GM21515 (cell line): ENCODE results near the gene TREML1.
A peak's percentile ranks its signal among the peaks of the same experiment; 100 is the strongest.
"Not testable (repeated sequence)": the region's sequence is repeated elsewhere in the genome, so short reads cannot be mapped to it uniquely, and the experiment has no call there.

ENCODE experiments used
- ATAC-seq: cut with Tn5 transposase; IDR thresholded peaks from one replicate; pipeline ENCODE4 v1.9.1; 2021; ENCODE audit not compliant: unreplicated experiment

Gene TREML1, protein sequence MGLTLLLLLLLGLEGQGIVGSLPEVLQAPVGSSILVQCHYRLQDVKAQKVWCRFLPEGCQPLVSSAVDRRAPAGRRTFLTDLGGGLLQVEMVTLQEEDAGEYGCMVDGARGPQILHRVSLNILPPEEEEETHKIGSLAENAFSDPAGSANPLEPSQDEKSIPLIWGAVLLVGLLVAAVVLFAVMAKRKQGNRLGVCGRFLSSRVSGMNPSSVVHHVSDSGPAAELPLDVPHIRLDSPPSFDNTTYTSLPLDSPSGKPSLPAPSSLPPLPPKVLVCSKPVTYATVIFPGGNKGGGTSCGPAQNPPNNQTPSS

DNA sequence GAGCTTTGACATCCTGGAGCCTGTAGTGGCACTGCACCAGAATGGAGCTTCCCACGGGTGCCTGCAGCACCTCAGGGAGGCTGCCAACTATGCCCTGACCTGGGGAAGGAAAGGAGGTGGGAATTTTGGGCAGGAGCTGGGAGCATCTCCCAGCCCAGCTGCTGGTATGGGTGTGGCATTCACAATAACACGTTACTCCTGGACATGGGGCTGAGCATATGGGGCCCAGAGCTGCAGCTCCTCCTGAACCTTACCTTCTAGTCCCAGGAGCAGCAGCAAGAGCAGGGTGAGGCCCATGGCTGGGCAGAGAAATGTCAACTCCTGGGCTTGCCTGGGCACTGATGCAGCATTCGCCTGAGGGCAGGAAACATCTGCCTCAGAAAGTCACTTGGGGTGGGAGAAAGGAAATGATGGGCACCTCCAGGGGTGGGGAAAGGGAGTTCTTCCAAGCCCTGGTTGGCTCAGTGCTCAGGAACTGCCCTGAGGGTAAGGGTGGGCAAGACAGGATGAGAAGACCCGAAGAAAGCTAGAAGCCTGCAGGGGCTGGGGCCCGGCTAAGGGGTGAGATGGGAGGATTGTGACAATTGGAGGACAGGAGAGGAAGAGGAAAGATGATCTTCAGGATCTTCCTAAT, at the start of gene TREML1:
TREML1 (minus strand) TSS at position 356 of the 634 bp plus-strand sequence; CDS start at position 297, 59 bp downstream.
- ATAC-seq, result no peak

DNA sequence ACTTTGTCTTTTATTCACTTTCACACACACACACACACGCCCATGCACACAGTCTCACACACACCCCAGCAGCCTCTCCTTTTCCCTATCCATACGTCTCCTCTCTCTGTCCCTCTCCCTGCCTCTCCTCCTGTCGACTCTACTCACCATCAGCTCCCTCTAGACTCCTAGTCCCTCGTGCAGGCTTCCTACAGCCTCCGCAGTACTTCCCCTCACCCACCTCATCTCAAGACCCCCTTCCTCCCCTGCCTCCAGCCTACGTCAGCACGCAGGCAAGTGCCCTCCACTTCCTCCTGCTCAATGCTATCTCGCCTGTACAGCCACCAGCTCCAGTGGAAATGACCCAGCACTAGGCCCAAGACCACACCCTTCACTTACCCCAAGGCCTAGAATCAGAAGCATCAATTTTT, 47.6 kb upstream of the TREML1 start:
- ATAC-seq, result no peak

DNA sequence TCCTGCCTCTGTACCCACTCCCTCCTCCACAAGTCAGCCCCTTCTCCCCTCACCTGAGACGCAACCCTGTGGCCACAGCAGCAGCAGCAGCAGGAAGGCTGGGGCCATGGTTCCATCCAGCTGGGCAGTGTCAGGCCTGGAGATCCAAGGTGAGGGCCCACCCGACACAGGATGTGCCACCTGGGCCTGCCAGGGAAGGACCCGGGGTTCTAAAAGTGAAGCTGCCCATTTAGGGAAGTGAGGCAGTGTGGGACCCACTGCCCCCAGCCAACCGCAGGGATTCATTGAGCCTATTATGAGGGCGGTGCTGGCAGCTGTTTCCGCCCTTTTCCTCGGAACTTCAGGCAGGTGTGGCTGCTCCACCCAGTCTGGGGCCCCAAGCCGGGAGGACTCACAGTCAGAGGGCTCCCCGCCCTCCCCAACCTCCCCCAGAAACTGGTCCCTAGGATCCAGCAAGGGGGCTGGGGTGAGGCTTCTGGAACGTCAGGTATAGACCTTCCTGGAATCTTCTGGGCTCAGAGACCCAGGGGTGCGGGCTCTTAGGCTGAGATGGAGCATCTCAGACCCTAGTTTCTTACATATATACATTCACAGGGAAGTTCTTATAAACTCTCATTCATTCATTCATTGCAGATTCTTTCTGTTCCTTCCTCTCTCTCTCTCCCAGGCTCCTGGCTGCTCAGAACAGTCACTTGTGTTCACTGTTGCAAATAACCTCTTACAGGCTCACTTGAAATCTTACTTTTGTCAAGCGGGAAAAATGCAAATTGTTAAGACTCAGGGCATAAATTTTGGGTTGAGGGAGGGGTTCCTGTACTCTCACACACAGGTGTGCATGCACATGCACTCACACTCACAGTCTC, 47.0 kb upstream of the TREML1 start, which contains the start of gene TREML2:
TREML2 (minus strand) TSS at position 249 of the 863 bp plus-strand sequence; CDS start at position 108, 141 bp downstream.
- peak; percentile 40 for ATAC-seq

DNA sequence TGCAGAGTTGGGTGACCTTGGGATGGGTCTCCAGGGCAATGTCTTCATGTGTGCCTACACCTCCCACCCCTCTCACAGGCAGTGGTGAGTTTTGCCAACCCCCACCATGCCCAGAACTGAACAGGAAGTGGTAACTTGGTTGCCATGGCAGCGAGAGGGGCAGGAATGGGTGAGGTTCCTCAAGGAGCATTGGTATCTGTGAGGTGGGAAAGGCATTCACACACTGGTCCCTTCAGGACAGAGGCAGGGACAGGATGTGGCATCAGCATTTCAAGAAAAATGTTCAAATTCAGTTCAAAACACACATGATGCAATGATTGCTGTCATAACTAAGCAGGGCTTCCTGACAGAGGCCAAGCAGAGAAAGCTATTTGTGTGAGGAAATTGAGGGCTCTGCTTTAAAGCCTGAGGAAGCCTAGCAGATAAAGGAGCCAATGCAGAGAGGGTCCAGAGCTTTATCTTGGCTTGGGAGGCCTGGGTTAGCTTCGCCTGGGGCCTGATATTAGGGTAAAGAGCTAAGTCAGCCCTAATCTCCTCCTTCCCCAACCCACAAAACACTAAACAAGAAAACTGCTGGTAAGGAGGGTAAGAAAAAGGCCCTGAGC, 46.3 kb upstream of the TREML1 start:
- ATAC-seq, result peak; percentile 33

DNA sequence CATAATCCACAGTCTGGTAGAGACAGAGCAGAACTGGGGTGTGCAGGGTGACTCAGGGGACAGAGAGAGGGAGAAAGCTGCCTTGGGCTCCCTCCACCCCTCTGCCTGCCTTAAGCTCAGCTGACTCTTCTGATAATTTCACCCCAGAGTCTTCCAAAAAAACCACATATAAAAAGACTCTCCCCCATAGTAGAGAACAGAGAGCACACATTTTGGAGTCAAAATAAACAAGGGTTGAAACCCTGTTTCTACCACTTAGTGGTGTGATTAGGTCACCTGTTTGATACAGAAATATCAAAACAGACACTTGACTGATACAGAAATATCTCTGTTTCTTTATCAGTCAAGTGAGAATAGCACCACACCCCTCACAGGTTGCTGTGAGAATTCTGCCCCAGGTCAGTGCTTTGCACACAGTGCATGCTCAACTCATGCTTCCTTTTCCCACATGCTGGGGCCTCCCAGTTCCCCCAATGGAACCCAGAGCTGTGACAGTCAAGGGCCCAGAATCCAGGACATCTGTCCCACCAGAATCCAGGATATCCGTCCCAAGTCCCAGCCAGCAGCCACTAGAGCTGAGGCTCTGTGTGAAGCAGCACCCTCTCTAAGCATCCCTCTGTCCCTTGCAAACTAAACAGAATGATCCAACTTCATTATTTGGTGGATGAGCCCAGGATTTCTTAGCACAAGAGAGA, 45.6 kb upstream of the TREML1 start:
- peak; percentile 52 for ATAC-seq

DNA sequence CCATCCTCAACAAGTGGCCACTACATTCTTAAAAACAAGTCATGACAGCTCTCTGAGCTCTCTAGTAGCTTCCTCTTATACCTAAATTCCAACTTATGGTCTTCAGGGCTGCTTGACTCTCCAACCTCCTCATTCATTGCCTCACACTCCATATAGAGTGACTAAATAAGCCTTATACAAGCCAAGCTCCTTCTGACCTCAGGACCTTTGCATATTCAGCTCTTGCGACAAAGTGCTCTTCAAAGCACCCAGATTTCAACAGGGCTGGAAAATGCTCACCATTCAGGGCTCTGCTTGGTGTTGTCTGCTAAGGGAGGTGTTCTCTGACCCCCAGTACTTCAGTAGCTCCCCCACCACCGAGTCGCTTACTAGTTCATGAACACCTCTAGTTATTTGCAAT, 43.1 kb upstream of the TREML1 start:
- no peak for ATAC-seq

DNA sequence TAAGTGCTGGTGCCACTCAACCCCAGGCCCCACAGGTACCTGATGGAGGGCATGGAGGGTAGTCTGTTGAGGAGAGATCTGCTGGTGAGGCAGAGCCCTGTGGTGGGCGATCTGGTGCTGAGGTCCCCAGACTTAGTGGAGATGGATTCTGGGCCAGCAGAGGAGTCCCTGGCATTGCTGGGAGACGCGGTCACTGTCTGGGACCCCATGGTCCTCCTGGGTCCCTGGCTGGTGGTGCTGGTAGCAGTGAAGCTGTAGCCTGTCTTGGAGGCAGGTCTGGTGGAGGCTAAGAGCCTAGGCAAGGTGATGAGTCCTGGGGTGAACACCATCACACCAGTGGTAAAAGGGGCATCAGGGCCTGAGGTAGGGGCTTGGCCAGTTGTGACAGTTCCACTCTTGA, 40.2 kb upstream of the TREML1 start:
- no peak for ATAC-seq

DNA sequence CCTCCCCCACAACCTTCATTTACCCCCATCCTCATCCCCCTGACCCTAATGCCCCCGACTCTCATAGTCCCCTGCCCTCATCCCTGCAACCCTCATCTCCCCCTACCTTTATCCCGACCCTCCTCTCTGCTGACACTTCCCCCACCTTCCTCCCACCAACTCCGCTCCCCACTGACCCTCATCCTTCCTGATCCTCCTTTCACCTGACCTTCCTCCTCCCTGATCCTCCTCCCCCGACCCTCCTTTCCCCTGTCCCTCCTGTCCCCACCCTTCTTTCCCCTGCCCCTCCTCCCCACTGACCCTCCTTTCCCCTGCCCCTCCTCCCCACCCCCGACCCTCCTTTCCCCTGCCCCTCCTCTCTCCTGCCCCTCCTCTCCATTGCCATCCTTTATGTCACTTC, 39.7 kb upstream of the TREML1 start:
- ATAC-seq, result no peak

DNA sequence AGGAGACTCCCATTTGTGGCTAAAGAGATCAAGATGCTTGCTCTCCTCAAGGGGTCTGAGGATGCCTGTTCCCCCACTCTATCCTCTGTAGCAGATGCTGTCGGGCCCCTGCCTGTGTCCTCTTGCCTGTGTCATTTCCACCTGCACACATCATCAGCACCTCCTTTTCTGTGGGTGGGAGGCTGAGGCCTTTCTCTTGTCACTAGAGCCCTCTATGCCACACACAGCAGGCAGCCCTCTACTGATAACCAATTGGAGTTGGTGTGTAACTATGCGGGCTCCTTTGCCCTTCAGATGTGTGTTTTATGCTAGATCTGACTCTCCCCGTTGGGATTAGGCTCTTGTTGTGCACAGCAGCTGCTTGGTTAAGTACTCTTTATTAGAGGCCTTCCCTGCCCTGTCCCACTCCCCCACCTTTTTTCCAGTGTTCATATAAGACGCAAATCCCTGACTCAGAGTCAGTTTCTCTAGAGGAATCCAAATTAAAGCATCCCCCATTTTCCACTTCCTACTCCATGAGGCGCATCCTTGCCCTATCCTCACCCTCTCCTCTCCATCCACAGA, 39.1 kb upstream of the TREML1 start:
- ATAC-seq, result no peak

DNA sequence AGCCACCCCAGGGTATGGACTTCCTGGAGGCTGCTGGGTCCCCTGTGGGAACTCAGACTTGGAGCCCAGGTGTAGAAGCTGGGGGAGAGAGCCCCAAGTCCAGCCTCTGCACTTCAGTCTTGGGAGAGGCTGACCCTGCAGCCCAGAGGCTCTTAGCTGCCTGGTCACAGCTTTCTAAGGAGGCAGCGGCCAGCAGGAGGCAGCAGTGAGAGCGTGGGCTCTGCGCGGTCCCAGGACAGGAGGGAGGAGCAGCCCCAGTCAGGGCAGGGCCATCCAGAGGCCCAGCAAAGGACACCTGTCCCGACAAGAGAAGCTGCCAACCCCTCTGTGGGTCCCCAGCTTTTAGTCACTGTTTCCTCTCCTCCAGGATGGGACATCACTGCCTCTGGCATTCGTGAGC, 37.4 kb upstream of the TREML1 start:
- ATAC-seq, result no peak

DNA sequence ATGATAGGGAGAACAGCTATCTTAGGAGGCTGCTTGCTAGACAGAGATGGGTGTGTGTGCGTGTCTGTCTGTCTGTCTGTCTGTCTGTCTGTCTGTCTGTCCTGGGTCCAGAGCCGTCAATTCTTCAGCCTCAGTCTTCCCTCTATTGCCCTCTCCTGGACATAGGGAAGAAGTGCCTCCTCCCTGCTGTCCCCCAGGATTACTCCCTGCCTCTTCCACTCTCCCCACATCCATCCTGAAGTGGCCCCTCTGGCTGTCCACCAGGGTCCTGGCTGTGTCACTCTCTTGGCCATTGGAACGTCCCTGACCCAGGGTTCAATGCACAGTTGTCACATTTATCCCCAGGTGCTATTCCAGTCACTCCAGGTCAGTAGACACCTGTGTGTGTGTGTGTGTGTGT, 36.6 kb upstream of the TREML1 start:
- no peak for ATAC-seq

DNA sequence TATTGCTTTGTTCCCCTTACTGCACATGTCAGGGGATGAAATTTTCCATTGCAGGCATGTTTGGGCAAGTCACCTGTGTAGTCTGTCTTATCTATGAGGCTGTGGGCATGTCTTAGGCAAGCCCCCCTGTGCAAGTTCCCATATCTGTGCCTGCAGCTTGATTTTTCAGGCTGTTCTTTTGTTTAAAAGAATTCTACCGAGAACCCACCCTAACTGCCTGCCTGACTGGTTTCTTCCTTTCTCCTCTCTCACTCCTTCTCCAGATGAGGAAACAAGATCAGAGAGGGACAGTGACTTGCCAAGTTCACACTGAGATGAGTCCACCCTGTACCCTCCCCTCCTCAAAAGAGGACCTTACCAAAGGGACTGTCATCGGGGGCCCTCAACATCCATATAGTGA, 35.8 kb upstream of the TREML1 start:
- ATAC-seq, result no peak

DNA sequence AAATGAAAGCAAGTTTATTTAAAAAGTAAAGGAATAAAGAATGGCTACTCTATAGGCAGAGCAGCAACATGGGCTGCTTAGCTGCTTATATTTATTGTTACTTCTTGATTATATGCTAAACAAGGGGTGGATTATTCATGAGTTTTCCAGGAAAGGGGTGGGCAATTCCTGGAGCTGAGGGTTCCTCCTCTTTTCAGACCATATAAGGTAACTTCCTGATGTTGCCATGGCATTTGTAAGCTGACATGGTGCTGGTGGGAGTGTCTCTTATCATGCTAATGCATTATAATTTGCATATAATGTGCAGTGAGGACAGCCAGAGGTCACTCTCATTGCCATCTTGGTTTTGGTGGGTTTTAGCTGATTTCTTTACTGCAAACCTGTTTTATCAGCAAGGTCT, 34.9 kb upstream of the TREML1 start:
- ATAC-seq, result not testable (repeated sequence)

DNA sequence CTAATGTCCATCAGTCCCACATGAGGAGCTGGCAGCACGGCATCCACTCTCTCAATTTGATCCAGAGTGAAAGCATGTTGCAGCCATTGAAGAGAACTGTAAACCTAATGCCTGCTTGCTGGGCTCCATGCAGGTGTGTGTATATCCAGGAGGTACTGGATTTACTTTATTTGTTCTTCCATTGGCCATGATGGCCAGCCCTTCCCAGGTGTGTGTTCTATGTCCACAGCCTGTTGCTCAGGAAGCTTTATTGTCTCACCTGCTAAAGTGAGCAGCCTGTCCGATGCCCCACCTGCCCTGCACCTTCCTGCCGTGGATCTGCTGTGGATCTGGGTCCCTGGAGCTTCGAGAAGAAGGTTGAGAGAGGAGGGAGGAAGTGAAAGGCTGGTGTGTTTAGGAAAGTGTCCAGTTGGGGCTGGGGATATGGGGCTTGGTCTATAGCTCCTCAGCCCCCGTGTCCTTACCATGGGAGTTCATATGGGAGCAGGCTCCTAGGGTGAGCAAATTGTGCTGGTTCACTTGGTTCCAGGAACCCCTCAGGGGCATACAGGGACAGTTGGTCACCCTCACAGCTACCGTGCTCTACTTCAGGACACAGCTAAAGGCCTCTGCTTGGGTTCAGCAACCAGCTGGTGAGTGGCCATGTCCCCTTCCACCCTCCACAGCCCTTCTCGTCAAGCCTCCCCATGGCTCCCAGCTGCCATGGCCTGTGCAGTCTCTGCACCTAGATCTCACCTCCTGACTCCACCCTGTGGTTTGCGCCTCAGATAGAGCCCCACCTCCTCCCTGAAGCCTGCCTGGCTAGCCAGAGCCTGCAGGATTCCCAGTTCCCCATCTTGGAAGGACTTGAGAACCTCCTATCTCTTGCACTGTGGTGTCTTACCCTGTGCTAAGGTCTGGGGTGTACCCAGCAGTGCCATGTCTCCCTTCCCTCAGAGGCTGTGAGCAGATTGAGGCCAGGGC, 34.1 kb upstream of the TREML1 start:
- ATAC-seq, result no peak

DNA sequence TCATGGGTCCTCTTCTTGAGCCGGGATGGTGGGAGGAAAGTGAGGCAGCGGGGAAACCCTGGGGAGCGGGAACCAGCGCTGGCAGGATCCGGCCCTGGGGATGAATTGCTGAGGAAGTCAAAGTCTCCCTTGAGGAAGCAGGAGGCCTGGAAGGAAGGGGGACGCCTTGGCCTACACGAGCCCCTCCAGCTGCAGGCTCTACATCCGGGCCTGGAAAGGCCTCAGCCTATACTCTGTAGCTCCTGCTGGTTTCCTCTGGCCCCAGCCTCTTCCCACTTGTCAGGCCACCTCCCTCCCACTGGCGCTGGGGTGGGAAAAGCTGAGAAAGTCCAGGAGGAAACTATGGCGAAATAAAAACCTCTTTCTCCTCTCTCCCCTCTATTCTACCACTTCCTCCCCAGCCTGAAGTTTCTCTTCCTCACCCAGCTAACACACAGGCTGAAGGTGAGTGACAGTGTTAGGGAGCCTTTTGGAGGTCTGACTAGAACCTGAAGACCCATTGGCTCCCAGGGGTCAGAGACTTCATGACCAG, 31.9 kb upstream of the TREML1 start:
- ATAC-seq, result no peak

DNA sequence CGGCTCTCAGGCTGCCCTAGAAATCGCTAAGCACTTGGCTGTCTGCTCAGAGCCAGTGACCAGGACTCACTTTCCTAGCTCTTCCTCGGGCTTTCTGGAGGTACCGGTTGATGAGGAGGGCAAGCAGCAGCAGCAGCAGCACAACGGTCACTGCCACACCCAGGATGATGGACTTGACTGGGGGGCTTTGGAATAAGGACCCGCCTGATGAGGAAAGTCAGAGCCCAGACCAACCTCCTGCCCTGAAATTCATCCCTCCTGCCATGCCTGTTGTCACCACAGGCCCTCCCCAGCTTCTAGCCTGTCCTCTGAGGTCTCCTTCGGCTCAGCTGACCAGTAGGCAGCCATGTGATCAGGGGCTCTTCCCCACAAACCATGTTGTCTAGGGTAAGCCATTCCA, 30.6 kb upstream of the TREML1 start:
- no peak for ATAC-seq

DNA sequence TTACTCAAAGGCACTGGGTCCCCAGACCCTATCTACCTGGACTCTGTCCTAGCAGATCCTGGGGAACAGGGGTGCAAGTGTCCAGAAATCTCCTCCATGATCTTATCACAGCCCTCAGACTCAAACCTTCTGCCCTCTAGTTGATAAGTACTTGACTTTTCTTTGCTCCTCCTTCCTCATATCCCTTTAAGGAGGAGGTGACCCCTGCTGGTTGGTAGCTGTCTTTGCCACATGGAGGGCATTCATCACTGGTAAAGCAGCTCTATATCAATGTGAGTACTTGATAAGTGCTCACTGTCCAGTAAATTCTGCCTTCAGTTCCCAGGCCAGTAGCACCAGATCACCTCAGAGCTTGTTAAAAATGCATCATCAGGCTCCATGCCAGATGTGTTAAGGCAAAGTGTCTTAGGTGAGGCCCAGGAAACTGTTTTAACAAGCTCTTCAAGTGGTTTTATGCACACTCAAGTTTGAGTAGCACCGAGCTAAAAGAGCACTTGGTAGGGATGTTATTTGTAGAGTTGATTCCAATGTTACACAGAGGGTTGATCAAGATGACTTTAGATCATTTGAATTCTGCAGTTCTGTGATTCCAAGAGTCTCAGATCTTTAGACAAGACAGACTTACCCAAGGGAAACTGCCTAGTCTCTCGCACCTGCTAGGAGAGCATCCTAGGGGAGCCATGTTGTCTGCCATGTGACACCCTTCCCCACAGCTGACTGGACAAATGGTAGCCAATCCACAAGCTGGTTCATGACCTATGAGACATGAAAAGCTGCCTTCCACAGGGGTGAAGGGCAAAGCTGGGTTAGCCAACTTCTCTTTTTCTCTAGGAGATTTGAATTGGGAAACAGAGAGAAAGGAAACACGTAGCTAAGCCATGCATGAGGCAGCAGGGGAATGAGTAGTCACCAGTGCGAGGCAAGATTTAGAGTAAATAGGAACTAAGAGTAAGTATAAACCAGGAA, 28.2 kb upstream of the TREML1 start:
- no peak for ATAC-seq

DNA sequence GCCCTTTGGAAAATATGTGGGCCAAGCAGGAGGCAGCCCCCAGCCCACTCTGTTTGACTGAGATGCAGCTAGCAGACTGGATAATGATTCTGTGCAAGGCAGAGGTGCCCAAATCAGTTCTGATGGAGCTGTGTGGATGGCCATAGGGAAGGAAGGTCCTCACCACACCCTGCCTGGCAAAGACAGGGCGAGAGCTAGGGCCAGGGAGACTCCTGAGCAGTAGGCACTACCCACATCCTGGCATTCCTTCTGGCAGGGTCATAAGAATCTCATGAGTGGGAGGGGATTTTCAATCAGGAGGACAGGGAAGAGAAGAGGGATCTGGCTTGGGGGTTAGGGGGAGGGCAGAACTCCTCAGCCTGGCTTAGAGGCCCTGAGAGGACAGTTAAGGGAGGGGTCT, 27.4 kb upstream of the TREML1 start:
- no peak for ATAC-seq
